GM12892 (cell line): ENCODE measurements around the gene TXLNG.
A peak's percentile ranks its signal among the peaks of the same experiment; 100 is the strongest.

ENCODE experiments used
- DNase-seq: peaks from one replicate; pipeline ENCODE4 v3.0.0; 2011; ENCODE audit not compliant: insufficient read length
- FAIRE-seq: peaks from 2 replicates; lab custom pipeline; 2011; peaks lifted over from hg19 to GRCh38; lab: Jason Lieb, UNC
- POLR2A ChIP-seq: IDR thresholded peaks from 2 replicates; pipeline ENCODE4 v1.6.1; 2011; ENCODE audit warnings: low read depth, low read length, control low read depth
- POLR2AphosphoS5 ChIP-seq: IDR thresholded peaks from 2 replicates; pipeline ENCODE4 v1.6.1; 2011; ENCODE audit warnings: low read depth, low read length, control low read depth
- TAF1 ChIP-seq: IDR thresholded peaks from 2 replicates; pipeline ENCODE4 v1.6.1; 2011; ENCODE audit warnings: low read depth, mild to moderate bottlenecking, control low read depth, low read length, borderline replicate concordance

Gene TXLNG

GRCh38 chrX:16828124-16828908 lies 42.0 kb downstream of the TXLNG start:
- TF ChIP-seq TAF1 (no peak), POLR2A (no peak), POLR2AphosphoS5 (no peak)
- no peak for FAIRE-seq
- no peak for DNase-seq

DNA sequence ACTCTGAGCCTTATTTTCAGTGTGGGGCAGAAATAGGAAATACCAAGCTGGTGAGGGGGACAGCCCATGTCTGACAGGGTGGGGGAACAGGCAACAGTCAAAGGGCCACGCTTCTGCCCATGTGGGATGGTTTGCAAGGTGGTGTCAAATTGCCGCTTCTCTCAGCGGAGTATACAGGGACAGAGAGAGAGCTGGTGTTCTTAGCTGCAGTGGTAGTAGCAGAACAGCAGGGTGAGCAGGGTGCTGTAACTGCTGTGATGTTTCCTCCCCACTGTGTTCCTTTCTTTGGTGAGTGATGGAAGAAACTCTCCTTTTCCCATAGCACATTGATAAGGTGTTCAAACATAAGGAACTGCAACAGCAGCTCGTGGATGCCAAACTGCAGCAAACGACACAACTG lies 46.0 kb downstream of the TXLNG start:
- no peak for TF ChIP-seq POLR2AphosphoS5
- no peak for DNase-seq
- FAIRE-seq = no peak

- TF ChIP-seq TAF1 = no peak
- no peak for TF ChIP-seq POLR2AphosphoS5
- no peak for TF ChIP-seq POLR2A
- no peak for DNase-seq
- no peak for FAIRE-seq
Measured at GRCh38 chrX:16834806-16835205, 48.5 kb downstream of the TXLNG start.

DNA sequence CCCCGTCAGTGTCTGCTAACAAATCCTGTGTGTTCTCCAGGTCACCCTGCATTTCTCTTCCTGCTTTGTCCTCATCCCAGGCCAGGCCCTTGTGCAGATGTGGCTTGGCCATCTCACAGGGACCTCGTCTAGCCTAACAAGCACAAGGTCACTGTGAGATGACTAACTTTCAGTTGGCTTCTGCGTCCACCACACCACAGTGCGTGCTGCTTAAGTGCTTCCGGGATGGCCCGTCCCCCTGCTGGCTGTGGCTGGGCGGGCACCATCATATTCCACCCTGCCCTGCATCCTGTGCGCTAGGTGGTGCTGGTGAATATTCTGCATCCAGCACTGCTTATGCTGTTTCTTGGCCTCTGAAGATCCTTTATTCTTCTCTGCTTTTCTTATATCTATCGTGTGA lies 50.1 kb downstream of the TXLNG start:
- DNase-seq (no peak), FAIRE-seq (peak; percentile 58)
- TF ChIP-seq POLR2A (no peak), POLR2AphosphoS5 (no peak), TAF1 (no peak)

DNA sequence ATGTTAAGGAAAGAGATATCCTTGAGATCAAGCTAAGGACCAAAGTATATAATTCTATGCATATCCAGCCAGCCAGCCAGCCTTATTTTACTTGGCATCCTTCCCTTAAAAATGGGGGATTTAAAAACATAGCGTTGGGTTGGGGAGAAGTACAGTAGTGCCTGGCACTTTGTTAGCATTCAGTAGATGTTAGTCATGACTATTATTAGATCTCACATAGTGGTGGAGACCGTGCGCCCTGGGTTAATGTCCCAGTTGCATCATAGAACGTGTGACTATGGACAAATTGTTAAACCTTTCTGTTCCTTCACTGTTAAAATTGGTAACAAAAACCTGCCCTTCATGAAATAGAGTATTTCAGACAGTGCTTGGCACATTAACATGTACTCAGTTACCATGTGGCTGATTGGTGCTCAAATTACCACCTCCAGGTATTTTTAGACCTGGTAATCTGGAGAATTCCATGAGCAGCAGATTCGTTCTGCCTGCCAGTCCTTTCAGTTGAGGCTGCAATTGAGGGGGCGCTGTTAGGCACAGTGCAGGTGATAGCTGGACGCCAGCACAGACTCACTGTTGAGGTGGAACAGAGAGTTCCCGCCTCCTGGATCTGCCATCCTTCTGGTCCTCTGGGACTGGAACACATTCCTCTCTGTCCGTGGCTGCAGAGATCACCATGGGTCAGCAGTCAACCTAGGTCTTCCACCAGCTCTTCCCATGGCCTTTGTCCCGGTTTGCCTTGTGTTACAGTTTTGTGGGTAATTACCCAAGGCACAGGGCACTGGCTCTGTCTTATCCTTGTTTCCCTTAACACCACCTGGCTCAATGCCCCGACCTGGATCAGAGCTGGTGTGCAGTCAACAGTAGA lies 52.2 kb downstream of the TXLNG start:
- FAIRE-seq (no peak), DNase-seq (no peak)
- TF ChIP-seq POLR2A (no peak), POLR2AphosphoS5 (no peak), TAF1 (no peak)

DNA sequence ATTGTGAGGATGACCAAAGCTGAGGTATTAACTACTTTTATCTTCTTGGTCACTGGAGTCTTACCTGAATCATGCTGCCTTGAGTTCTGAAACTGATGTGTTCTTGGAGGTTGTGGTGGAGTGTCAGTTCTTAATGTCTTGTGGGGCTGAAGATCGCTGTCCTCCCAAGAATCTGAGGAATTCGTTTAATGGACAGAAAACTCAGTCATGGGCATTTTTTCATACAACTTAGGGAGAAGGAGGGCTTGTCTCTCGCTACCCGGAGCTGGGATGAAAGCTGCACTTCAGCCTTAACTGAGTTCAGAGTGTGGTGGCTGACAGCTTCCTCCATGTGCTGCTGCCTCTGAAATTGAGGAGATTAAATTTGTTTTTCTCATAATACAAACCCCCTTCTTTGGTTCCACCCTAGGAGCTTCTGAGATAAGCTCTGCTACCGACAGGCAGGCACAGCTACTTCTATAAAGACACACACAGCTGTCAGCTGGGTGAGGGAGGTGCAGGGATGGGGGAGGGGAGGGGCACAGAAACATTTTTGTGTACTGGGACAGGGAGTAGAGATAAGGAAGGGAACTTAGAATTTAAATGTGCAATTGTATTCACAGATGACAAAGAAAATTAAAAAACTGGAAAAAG lies 53.1 kb downstream of the TXLNG start:
- no peak for FAIRE-seq
- DNase-seq = no peak
- TF ChIP-seq POLR2A (no peak), POLR2AphosphoS5 (no peak), TAF1 (no peak)

GRCh38 chrX:16839852-16840460 lies 53.7 kb downstream of the TXLNG start:
- TF ChIP-seq TAF1 (no peak), POLR2AphosphoS5 (no peak), POLR2A (no peak)
- DNase-seq (no peak), FAIRE-seq (no peak)

DNA sequence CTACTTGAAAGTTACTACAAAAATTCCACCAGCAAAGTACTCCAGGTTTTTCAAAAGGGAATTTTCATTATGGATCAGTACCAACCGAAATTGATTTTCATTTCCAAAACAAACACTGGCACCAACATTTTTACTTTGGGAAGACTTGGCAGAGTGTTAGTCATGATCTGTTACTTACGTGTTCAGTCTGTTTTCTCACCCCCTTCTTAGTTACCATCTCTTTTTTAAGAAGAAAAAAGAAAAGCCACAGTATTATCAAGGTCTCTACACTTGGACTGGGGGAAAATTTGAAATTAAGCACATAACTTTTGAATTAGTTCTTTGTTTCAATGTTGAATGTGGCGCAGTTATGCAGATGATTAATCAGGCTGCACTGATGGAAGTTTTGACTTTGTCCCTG lies 56.4 kb downstream of the TXLNG start:
- FAIRE-seq = no peak
- TF ChIP-seq TAF1 (no peak), POLR2AphosphoS5 (no peak), POLR2A (no peak)
- DNase-seq = no peak

DNA sequence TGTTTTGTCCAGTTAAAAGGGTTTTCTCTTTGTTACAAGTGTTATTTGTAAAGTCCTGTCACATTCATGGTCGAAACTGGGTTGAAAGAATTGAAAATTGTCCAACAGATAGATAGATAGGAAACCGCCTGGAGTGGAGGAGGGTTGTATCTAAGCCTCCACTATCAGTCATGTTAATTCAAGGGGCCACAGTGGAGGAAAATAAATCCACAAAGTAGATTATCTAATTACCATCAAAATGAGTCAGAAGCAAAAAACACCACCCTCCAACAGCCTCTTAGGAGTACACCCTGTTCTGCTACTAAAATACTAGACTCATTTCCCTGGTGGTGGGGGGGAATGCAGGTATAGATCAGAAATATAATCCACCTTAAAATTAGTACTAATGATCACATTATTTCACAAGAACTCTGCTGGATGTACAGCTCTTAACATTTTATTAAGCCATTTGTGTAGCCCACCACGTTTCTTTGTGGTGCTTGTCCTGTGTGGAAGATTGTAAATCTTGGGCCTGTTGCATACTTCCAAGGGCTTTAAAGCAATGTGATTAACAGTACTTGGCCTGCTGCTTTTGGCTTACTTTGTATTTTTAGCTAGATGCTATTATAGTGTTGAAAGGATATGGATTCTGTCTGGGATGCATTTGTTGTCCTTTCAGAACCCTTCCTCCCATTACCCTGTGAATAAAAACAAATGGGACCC lies 57.1 kb downstream of the TXLNG start:
- TF ChIP-seq POLR2AphosphoS5 (no peak), POLR2A (no peak), TAF1 (no peak)
- DNase-seq (no peak), FAIRE-seq (peak; percentile 9)

GRCh38 chrX:16845686-16846085 lies 59.4 kb downstream of the TXLNG start:
- FAIRE-seq = no peak
- TF ChIP-seq TAF1 (no peak), POLR2AphosphoS5 (no peak), POLR2A (no peak)

DNA sequence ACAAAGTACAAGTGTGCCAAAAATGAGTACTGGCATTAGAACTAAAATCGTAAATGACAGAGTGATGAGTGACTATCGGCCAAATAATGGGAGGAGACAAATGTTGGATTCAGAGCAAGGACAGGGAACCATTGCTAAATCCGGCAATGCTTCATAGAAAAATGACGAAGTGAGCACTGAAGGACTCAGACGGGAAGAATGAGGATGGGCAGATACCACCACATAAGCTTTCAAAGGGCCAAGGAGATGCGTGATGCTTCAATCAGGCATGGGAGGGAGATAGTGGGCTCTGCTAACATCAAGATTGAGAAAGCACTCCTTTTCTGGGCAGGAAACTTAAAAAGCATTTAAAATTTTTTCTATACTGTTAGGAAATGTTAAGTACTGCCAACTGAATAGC lies 62.3 kb downstream of the TXLNG start:
- TF ChIP-seq POLR2A (no peak), TAF1 (no peak), POLR2AphosphoS5 (no peak)
- DNase-seq (no peak), FAIRE-seq (no peak)

More at GRCh38 chrX:16845686-16846085, 59.4 kb downstream of the TXLNG start:
- DNase-seq = no peak
